ENCODE measurements around the gene OR2T6.
"Not testable (repeated sequence)": the region's sequence is repeated elsewhere in the genome, so short reads cannot be mapped to it uniquely, and the experiment has no call there.

DNA sequence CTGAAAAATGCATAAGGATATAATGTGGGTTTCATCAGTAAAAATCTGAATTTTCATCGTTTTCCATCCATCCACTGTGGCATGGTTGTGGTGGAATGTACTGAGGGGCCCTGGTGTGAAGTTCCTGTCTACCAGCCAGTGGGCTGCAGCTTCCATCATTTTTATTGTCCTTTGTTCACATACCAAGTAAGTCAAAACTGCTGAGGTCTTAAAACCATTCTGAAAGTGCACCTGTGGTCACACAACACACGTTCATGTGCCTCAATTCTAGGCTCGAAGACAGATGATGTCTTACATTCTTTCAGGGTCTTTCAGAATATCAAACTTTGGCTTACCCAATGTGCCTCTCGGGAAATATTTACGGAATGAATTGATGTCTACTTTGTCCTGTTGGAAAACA is 63.7 kb downstream of the OR2T6 start:
- not testable (repeated sequence) for TF ChIP-seq CTCF, EP300 (IDR thresholded peaks at IDR 0.05)

Measured in stomach (tissue), 4 donors.